GM21360 (cell line): ENCODE results near the gene UNC80.

ENCODE experiments used
- ATAC-seq: cut with Tn5 transposase; IDR thresholded peaks from one replicate; pipeline ENCODE4 v1.9.1; 2021; ENCODE audit warnings: mild to moderate bottlenecking, moderate library complexity; ENCODE audit not compliant: unreplicated experiment

UNC80 gene

DNA sequence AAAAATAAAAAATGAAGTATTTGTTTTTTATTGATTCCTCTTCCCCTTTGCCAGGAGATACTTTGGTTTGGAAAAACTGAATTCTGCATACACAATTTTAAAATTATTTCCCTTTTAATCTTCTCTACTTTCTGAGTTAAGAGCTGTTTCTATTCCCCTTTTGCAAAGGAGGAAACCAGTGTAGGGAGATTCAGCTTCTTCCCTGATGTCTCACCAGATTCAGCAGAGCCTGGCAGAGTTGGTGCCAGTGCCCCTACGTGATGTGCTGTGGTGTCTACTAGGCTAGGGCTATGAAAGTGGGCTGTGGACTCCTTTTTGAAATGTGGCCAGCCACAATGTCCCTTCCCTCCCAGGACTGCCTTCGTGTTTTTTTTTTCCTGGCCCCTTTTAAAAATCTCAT lies 233.2 kb downstream of the UNC80 start:
- no peak for ATAC-seq

DNA sequence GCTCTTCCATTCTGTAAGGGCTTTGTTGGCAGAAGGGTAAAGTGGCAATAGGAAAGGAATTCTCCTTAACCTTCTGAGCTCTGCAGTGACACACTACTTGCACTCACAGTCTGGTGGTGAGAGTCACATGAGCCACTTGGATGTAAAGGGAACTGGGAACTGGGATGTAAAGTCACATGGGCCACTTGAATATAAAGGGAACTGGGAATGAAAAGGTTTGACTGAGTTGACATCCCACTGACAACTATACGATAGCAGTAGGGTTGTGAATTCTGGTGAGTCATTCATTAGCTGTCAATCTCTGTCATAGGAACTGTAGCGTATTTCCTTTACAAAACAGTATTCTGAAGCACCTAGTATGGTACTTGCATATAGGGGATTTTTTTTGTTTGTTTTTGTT lies 236.3 kb downstream of the UNC80 start:
- ATAC-seq, result no peak

DNA sequence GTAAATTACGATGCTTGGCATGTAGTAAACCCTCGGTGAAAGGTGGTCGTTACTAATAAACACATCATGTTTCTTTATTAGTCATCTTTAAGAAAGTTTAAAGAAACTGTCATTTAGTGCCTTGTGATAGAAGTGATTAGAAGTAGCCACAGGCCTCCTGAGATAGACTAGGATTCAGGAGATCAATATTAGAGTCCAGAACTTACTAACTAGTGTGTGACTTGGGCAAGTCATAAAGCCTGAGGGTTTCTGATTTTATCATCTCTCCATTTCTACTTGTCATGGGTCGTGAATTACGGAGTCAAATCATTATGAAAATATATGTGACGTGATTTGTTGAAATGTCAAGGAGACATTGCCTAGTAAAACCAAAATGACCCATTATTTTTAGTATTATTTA lies 237.5 kb downstream of the UNC80 start:
- ATAC-seq, result no peak

DNA sequence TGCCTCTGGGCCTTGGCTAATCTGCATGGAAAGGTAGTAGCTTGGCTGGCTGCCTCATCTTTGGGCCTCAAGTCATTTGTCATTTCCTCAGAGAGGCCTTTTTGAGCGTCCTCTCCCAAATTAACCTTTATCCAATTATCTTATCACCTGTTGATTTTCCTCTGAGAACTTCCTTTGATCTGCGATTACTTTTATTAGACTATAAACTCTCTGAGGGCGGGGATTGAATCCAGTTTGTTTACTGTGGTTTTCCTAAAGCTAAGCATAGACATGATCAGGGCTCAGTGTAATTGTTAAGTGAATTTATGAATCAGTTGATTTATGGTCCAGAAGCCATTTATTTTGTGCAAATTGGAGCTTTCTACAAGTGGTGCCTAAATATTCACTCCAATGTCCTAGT lies 238.3 kb downstream of the UNC80 start:
- ATAC-seq, result no peak

DNA sequence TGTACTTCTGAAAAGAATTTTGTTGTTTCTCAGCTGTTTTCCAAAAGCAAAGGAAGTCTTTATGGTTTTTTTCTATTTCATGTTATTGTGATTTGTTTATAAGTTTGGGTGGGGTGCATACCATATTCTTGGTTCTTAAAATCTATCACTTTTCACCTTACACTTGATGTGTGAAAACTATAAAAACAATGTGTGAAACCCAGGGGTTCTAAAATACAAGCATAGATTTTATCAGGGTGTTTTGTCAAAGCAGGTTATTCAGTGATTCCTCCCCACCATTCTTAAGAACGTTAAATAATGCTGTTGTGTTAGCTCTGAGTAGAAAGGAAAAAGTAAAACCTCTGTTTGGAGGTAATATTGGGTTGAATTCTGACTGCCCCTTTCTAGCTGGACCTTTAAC lies 248.5 kb downstream of the UNC80 start:
- ATAC-seq, result no peak

DNA sequence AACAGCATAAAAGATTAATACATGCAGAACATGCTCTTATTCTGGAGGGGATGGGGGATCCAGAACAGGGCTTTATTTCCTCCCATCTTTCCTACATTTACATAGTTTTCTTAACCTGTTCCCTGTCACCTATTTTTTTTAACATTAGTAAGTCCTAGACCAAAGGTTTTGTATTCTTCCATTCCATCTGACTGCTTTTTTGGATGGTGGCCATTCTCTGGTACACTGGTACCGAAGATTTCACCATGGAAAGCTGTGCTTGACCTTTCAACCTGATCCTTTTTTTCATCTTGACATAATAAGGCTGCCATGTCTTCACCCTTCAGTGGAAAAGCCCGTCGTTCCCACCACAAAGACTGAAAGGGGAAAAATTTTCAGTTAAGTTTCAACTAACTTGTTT lies 251.2 kb downstream of the UNC80 start:
- ATAC-seq, result no peak

DNA sequence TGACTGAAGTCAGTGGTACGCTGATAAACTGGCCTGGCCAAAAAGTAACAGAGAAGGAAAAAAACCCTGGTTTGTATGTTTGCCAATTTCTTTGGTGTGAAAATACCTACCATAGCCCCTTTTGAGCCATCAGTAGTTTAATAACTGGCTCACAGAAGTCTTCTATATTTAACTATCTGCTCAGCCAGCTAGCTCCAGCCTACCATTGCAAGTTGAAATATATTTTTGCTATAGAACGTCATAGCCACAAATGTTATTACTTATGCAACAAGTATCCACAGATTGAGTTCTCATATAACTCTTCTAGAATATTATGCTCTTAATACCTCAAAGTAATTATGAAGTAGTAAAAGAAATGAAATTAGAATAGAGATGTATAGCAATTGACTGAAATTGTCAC lies 256.0 kb downstream of the UNC80 start:
- no peak for ATAC-seq

DNA sequence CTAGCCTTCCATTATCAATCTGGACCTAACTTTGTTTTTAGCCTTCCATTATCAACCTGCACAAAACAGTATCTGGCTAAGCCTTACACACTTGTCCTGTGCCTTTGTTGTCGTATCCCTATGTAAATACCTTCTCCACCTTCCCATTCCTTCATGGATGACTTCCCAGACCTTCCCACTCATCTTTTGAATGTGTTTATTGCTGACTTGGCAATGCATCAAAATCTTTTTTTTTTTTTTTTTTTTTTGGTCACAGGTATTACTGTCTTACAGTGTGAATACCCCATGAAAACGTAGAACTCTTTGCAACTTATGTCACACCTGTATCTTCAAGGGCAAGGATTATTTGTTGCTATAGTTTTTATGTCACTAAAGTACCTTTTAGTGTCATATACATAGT lies 256.5 kb downstream of the UNC80 start:
- no peak for ATAC-seq

DNA sequence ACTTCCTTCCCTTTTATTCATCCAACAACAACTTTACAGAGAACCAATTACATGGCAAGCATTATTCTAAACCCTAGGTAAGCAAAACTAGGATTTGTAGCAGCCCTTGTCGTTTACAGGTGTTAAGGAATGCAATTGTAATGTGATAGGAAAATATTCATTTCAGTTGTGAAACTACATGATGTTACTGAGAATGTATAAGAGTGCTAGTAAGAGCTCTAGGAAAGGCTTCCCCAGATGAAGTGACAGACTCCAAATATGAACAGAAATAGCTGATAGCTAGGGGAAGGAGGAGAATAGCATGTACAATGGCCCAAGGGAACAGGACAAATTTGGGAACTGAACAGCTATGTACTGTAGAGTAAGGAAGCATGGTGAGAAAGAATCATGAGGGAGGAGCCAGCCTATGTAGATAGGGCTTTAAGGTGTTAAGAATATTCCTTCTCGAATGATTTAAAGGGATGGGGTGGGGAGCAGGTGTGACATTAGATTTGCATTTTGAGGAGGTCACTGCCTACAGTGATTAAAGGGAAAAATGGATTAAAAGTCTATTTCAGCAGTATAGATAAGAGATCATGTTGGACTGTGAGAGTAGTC lies 262.6 kb downstream of the UNC80 start:
- no peak for ATAC-seq

DNA sequence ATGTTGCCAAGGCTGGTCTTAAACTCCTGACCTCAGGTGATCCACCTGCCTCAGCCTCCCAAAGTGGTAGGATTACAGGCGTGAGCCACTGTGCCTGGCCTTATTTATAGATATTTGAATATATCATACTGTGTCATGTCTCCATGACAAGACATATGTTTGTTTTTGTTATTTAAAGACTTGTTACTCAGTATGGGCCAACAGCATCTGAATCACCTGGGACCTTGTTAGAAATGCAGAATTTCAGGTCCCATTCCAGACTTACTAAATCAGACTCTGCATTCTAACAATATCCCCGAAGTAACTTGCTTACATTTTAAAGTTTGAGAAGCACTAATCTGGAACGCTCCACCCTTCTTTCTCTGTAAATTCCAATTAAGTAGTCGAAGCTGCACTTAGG lies 264.0 kb downstream of the UNC80 start:
- no peak for ATAC-seq

DNA sequence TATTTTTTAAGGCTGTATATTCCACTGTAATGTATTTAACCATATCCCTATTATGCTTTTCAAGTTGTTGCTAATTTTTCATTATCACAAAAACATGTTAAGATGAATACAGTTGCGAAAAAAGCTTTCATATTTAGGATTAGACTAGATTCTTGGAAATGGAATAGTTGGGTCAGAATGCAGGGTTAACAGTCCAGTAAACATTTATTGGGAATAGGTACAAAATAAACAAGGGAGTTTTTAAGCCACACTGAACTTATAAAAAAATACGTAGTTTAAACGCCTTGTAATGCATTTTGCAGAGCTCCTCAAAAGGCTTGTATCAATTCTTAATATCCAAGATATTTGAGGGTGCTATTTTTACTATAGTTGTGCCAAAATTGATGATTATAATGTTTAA lies 266.4 kb downstream of the UNC80 start:
- no peak for ATAC-seq

DNA sequence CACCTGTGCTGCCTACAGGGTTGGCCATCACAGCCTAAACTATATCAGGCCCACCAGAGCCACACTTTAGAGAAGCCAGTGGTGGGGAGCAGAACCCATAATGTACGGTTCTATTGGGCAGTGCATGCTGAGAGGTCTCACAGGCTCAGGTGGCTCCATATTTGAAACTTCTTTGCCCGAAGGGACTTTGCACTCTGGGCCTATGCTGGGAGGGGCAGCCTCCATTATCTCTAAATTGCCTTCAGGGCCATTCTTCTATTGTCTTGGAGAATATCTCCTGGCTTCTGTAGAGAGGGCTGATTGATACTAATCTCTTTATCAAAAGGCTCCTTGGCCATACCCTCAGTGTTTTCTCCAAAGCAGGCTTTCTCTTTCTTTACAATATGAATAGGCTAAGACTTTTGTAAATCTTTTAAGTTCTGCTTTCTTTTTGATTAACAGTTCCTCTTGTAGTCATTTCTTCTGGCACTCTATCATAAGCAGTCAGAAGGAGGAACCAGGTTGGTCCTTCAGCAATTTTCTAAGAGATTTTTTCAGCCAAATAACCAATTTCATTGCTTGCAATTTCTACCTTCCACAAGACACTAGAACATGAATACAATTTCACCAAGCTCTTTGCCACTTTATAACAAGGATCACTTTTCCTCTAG lies 275.3 kb downstream of the UNC80 start:
- ATAC-seq, result no peak
